Stimulated activated CD8-positive, alpha-beta memory T cell treated with anti-CD3 and anti-CD28 coated beads, Interleukin-15, amount 100 ng/mL, for 48 hours (primary cell): ENCODE measurements around the gene SCAMP2.
A peak's percentile ranks its signal among the peaks of the same experiment; 100 is the strongest.

Experiments
- DNase-seq, 2 donors: peaks; one replicate each; pipeline ENCODE4 v3.0.0-alpha.2; 2020; ENCODE audit warnings: low read depth in 2 of 2

The SCAMP2 gene

GRCh38 chr15:74838746-74839525 lies 34.2 kb downstream of the SCAMP2 start:
- DNase-seq, result no peak

- DNase-seq, result no peak
Measured at GRCh38 chr15:74838137-74838516, 35.0 kb downstream of the SCAMP2 start.

- DNase-seq, result no peak
Measured at GRCh38 chr15:74837482-74838136, 35.6 kb downstream of the SCAMP2 start.

- DNase-seq, result no peak
Measured at GRCh38 chr15:74836846-74837245, 36.3 kb downstream of the SCAMP2 start.

- peak in 1 of 2 donors; percentile 18 for DNase-seq
Measured at GRCh38 chr15:74835312-74835823, 37.8 kb downstream of the SCAMP2 start.

- no peak for DNase-seq
Measured at GRCh38 chr15:74833376-74834107, 39.6 kb downstream of the SCAMP2 start.

- DNase-seq, result no peak
Measured at GRCh38 chr15:74832826-74833225, 40.3 kb downstream of the SCAMP2 start.

- DNase-seq, result no peak
Measured at GRCh38 chr15:74831813-74832495, 41.2 kb downstream of the SCAMP2 start.

- DNase-seq, result no peak
Measured at GRCh38 chr15:74830868-74831267, 42.3 kb downstream of the SCAMP2 start.

GRCh38 chr15:74829991-74830390 lies 43.2 kb downstream of the SCAMP2 start:
- DNase-seq, result no peak

- no peak for DNase-seq
Measured at GRCh38 chr15:74829486-74829885, 43.7 kb downstream of the SCAMP2 start.

GRCh38 chr15:74828835-74829234 lies 44.3 kb downstream of the SCAMP2 start:
- no peak for DNase-seq

- no peak for DNase-seq
Measured at GRCh38 chr15:74827614-74828013, 45.6 kb downstream of the SCAMP2 start.

- DNase-seq, result no peak
Measured at GRCh38 chr15:74826921-74827320, 46.2 kb downstream of the SCAMP2 start.

GRCh38 chr15:74826364-74826819 lies 46.8 kb downstream of the SCAMP2 start, which contains the start of gene CPLX3:
Gene CPLX3, plus strand, starts transcription at chr15:74826627. Its CDS starts 77 bp downstream, at chr15:74826704.
- DNase-seq, result peak in 1 of 2 donors; percentile 6

- DNase-seq, result no peak
Measured at GRCh38 chr15:74825866-74826265, 47.3 kb downstream of the SCAMP2 start.

GRCh38 chr15:74824976-74825375 lies 48.2 kb downstream of the SCAMP2 start:
- no peak for DNase-seq

- DNase-seq, result no peak
Measured at GRCh38 chr15:74823324-74823723, 49.8 kb downstream of the SCAMP2 start.

- no peak for DNase-seq
Measured at GRCh38 chr15:74822233-74822632, 50.9 kb downstream of the SCAMP2 start.

- DNase-seq, result no peak
Measured at GRCh38 chr15:74821790-74822158, 51.4 kb downstream of the SCAMP2 start.

- DNase-seq, result no peak
Measured at GRCh38 chr15:74821091-74821789, 51.9 kb downstream of the SCAMP2 start.
